SH-SY5Y (cell line): ENCODE measurements around the gene CUBN.

ENCODE experiments used
- GATA2 ChIP-seq: IDR thresholded peaks from 2 replicates; pipeline ENCODE4 v1.6.1; 2011; ENCODE audit warnings: mild to moderate bottlenecking, low read depth, low read length
- GATA3 ChIP-seq: IDR thresholded peaks from 2 replicates; pipeline ENCODE4 v1.6.1; 2011; ENCODE audit warnings: low read depth, mild to moderate bottlenecking, low read length, moderate library complexity

DNA sequence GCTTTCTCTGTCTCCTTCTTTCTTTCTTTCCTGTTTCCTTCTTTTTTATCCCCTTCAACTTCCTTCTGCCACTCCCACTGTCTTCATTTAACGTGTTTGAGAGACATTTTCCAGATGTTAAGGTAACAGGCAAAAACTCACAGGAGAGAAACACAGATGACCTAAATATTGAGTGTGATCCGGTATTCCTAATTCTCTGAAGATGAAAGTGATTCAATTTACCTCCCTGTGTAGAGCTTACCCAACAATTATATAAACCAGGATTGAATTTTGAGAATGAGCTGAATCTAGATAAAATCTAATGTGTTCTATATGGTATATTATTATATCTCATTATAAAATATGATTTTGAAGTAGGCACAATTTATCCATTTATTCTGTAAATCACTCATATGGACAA, 265.8 kb downstream of the CUBN start:
- TF ChIP-seq GATA2 (no peak), GATA3 (peak; percentile 58)
